ENCODE results near the gene ITGAL.

- TF ChIP-seq CTCF (IDR thresholded peaks at IDR 0.05; ENCODE audit: extremely low read depth in 1 of 2, insufficient read depth in 1 of 2, low read depth in 1 of 2, low read length in 2 of 2) (no peak), FOS (IDR thresholded peaks at IDR 0.05; ENCODE audit: borderline replicate concordance, insufficient read depth, low read length) (no peak), POLR2A (IDR thresholded peaks at IDR 0.05; ENCODE audit: low read depth, low read length) (no peak)
These were observed 93.4 kb downstream of the ITGAL start for GRCh38 chr16:30565984-30566383.

All from endothelial cell of umbilical vein (primary cell).